ENCODE measurements around the gene BORCS5. TPM values are rescaled to one million over a fixed set of nuclear protein-coding genes. Genes with fewer than 3 reads are reported as not detected.

BORCS5 gene
- total and polyA plus RNA-seq, 10 donors: 3.3 to 25.9 (median 14.9) TPM

GRCh38 chr12:12334367-12335040 lies 22.4 kb upstream of the BORCS5 start:
- H3K9me3 ChIP-seq: no peaks in the 10 kb centered on the region
- intact Hi-C loops (cut with DNase I; ENCODE audit: low total_unique reads): no loop called here
- H3K4me1 ChIP-seq: peaks cover 4 to 21% (median 8%) of the 10 kb centered on the region in 6 donors
- H3K4me3 ChIP-seq: no peak overlapping the region
- peaks cover 0 to 44% (median 0%) of the 10 kb centered on the region in 6 donors for H3K36me3 ChIP-seq
- TF ChIP-seq POLR2AphosphoS5 (IDR thresholded peaks at IDR 0.05): no peak
- peak; percentile 46 to 83 (median 71) for TF ChIP-seq CTCF (IDR thresholded peaks at IDR 0.05 in 8 of 11, conservative IDR thresholded peaks at IDR 0.05 in 3 of 11)
- no peak for TF ChIP-seq POLR2A (IDR thresholded peaks at IDR 0.05)
- H3K27ac ChIP-seq: peak overlapping the region in 2 of 8 donors; percentile 43 to 86
- no peaks in the 10 kb centered on the region for H3K27me3 ChIP-seq (replicated peaks in 1 of 7)
- DNase-seq: peak; percentile 88
- 29 to 38% (median 31%) methylated on average over 10 of the region's 10 CpGs for WGBS, 5 donors

GRCh38 chr12:12336049-12336411 lies 20.8 kb upstream of the BORCS5 start:
- peaks cover 4 to 21% (median 8%) of the 10 kb centered on the region in 6 donors for H3K4me1 ChIP-seq
- no peaks in the 10 kb centered on the region for H3K9me3 ChIP-seq
- TF ChIP-seq CTCF (IDR thresholded peaks at IDR 0.05 in 8 of 11, conservative IDR thresholded peaks at IDR 0.05 in 3 of 11) (no peak), POLR2AphosphoS5 (IDR thresholded peaks at IDR 0.05) (no peak), POLR2A (IDR thresholded peaks at IDR 0.05) (no peak)
- H3K36me3 ChIP-seq: peaks cover 0 to 42% (median 0%) of the 10 kb centered on the region in 6 donors
- no peak for DNase-seq
- H3K4me3 ChIP-seq: no peak overlapping the region
- H3K27me3 ChIP-seq (replicated peaks in 1 of 7): no peaks in the 10 kb centered on the region
- WGBS, 5 donors: 80 to 88% (median 87%) methylated on average over 5 of the region's 5 CpGs
- intact Hi-C loops (cut with DNase I; ENCODE audit: low total_unique reads): no loop called here
- H3K27ac ChIP-seq: peak overlapping the region in 2 of 8 donors; percentile 1 to 86

- Histone ChIP-seq H3K4me1 (peaks cover 4 to 21% (median 8%) of the 10 kb centered on the region in 6 donors), H3K36me3 (peaks cover 0 to 44% (median 0%) of the 10 kb centered on the region in 6 donors), H3K4me3 (no peak overlapping the region), H3K27me3 (replicated peaks in 1 of 7) (no peaks in the 10 kb centered on the region), H3K9me3 (no peaks in the 10 kb centered on the region), H3K27ac (peak overlapping the region in 1 of 8 donors; percentile 86)
- intact Hi-C loops (cut with DNase I; ENCODE audit: low total_unique reads): no loop called here
- 81 to 97% (median 93%) methylated on average over 1 of the region's 1 CpG for WGBS, 5 donors
- peak; percentile 4 for DNase-seq
- no peak for TF ChIP-seq POLR2AphosphoS5 (IDR thresholded peaks at IDR 0.05)
- TF ChIP-seq POLR2A (IDR thresholded peaks at IDR 0.05): no peak
- no peak for TF ChIP-seq CTCF (IDR thresholded peaks at IDR 0.05 in 8 of 11, conservative IDR thresholded peaks at IDR 0.05 in 3 of 11)
These were observed 20.4 kb upstream of the BORCS5 start for GRCh38 chr12:12336511-12336910.

GRCh38 chr12:12338527-12339168 lies 18.2 kb upstream of the BORCS5 start:
- TF ChIP-seq POLR2A (IDR thresholded peaks at IDR 0.05): no peak
- no peak for TF ChIP-seq POLR2AphosphoS5 (IDR thresholded peaks at IDR 0.05)
- no peak for TF ChIP-seq CTCF (IDR thresholded peaks at IDR 0.05 in 8 of 11, conservative IDR thresholded peaks at IDR 0.05 in 3 of 11)
- Histone ChIP-seq H3K9me3 (no peaks in the 10 kb centered on the region), H3K27me3 (replicated peaks in 1 of 7) (no peaks in the 10 kb centered on the region), H3K4me1 (peaks cover 4 to 20% (median 8%) of the 10 kb centered on the region in 6 donors), H3K27ac (peak overlapping the region in 7 of 8 donors; percentile 27 to 86 (median 75)), H3K4me3 (peak overlapping the region in 1 of 8 donors; percentile 37), H3K36me3 (peaks cover 0 to 51% (median 2%) of the 10 kb centered on the region in 6 donors)
- peak; percentile 54 for DNase-seq
- WGBS, 5 donors: 54 to 74% (median 57%) methylated on average over 8 of the region's 8 CpGs
- intact Hi-C loops (cut with DNase I; ENCODE audit: low total_unique reads): no loop called here
